ENCODE results near the gene IMP4.

GRCh38 chr2:130300258-130300969 lies 42.3 kb upstream of the IMP4 start:
- TF ChIP-seq CTCF (IDR thresholded peaks at IDR 0.05 in 2 of 3, conservative IDR thresholded peaks at IDR 0.05 in 1 of 3; ENCODE audit: borderline replicate concordance in 1 of 3, insufficient read depth in 1 of 3, low read depth in 2 of 3, low read length in 2 of 3) (peak in 1 of 3 experiments; percentile 21; a peak in 1 of 6 replicates), ZNF274 (IDR thresholded peaks at IDR 0.05; ENCODE audit: low read depth, low read length) (no peak)

Data from HCT116 (cell line).